Activated CD4-positive, alpha-beta memory T cell treated with anti-CD3 and anti-CD28 coated beads, Interleukin-2, amount 10 ng/mL, durations not matched to agents 7 days and 5 days (primary cell): ENCODE results near the gene HSD11B1. TPM values are rescaled to one million over a fixed set of nuclear protein-coding genes. Genes with fewer than 3 reads are reported as not detected.
"Not testable (repeated sequence)": the region's sequence is repeated elsewhere in the genome, so short reads cannot be mapped to it uniquely, and the experiment has no call there.

ENCODE experiments used
- CTCF ChIA-PET: fragments of 350-600 bp; sonication (Branson Sonifier 250); formaldehyde crosslinking; loops from one replicate; lab custom pipeline; 2021; ENCODE audit warnings: antibody characterized with exemption, inconsistent platforms; lab: Charles Lee
- POLR2A ChIA-PET: fragments of 350-600 bp; sonication (Branson Sonifier 250); formaldehyde crosslinking; loops from one replicate; lab custom pipeline; 2021; ENCODE audit warnings: antibody characterized with exemption; lab: Charles Lee
- DNase-seq: peaks from one replicate; pipeline ENCODE4 v3.0.0-alpha.2; 2020
- H3K27ac Mint-ChIP-seq: one replicate; pipeline ENCODE4 v1.8.0; 2021; ENCODE audit warnings: mild to moderate bottlenecking, mixed read lengths
- H3K27me3 Mint-ChIP-seq: one replicate; pipeline ENCODE4 v1.8.0; 2021; ENCODE audit warnings: mixed read lengths
- H3K36me3 Mint-ChIP-seq: one replicate; pipeline ENCODE4 v1.8.0; 2021; ENCODE audit warnings: low read depth, mixed read lengths
- H3K4me1 Mint-ChIP-seq: one replicate; pipeline ENCODE4 v1.8.0; 2021; ENCODE audit warnings: mixed read lengths
- H3K4me3 Mint-ChIP-seq: one replicate; pipeline ENCODE4 v1.8.0; 2021; ENCODE audit warnings: mild to moderate bottlenecking, mixed read lengths
- H3K9me3 Mint-ChIP-seq: one replicate; pipeline ENCODE4 v1.8.0; 2021; ENCODE audit warnings: mixed read lengths
- total RNA-seq, 2 experiments: library from RNA; stranded (reverse); gene quantifications; one replicate each; pipeline ENCODE4 v1.2.3, GENCODE V29; 2021

Gene HSD11B1
- total RNA-seq, 2 experiments from 2014 or later = 8.7 to 11.4 TPM

GRCh38 chr1:209696673-209697072 lies 8.0 kb upstream of the HSD11B1 start:
- CTCF ChIA-PET = interaction anchor here (0.9 to 1.6 kb wide), 4 partner anchors 51 to 131 kb away, joined by 3 to 5 read pairs (median 4); no protein-coding TSS in a partner anchor
- DNase-seq = no peak
- peaks cover 52% of the 10 kb centered on the region for H3K4me1 Mint-ChIP-seq
- H3K36me3 Mint-ChIP-seq = no peaks in the 10 kb centered on the region
- POLR2A ChIA-PET = no interaction called here
- H3K4me3 Mint-ChIP-seq = no peak overlapping the region
- H3K9me3 Mint-ChIP-seq = no peaks in the 10 kb centered on the region
- peaks cover 1% of the 10 kb centered on the region for H3K27me3 Mint-ChIP-seq
- H3K27ac Mint-ChIP-seq = no peak overlapping the region

GRCh38 chr1:209697126-209697525 lies 7.5 kb upstream of the HSD11B1 start:
- H3K4me1 Mint-ChIP-seq = peaks cover 52% of the 10 kb centered on the region
- H3K4me3 Mint-ChIP-seq = no peak overlapping the region
- ChIA-PET CTCF (interaction anchor here (1.0 to 1.6 kb wide), 3 partner anchors 51 to 131 kb away, joined by 4 to 5 read pairs (median 5); no protein-coding TSS in a partner anchor), POLR2A (no interaction called here)
- DNase-seq = no peak
- H3K9me3 Mint-ChIP-seq = no peaks in the 10 kb centered on the region
- H3K27ac Mint-ChIP-seq = peak overlapping the region; percentile 5
- peaks cover 2% of the 10 kb centered on the region for H3K27me3 Mint-ChIP-seq
- no peaks in the 10 kb centered on the region for H3K36me3 Mint-ChIP-seq

- DNase-seq, H3K36me3 Mint-ChIP-seq, H3K27me3 Mint-ChIP-seq, H3K4me3 Mint-ChIP-seq, H3K9me3 Mint-ChIP-seq, POLR2A ChIA-PET, H3K27ac Mint-ChIP-seq: not testable (repeated sequence)
- H3K4me1 Mint-ChIP-seq = peaks cover 53% of the 10 kb centered on the region
- CTCF ChIA-PET = interaction anchor here (2.4 kb wide), 1 partner anchor 48 kb away, joined by 10 read pairs; no protein-coding TSS in a partner anchor
Observed at GRCh38 chr1:209700686-209701085, 4.0 kb upstream of the HSD11B1 start.

GRCh38 chr1:209702832-209703231 lies 1.8 kb upstream of the HSD11B1 start:
- Mint-ChIP-seq H3K36me3 (peaks cover 12% of the 10 kb centered on the region), H3K27me3 (peaks cover 2% of the 10 kb centered on the region), H3K27ac (no peak overlapping the region), H3K9me3 (no peaks in the 10 kb centered on the region), H3K4me3 (no peak overlapping the region), H3K4me1 (peaks cover 55% of the 10 kb centered on the region)
- POLR2A ChIA-PET = no interaction called here
- no peak for DNase-seq
- CTCF ChIA-PET = interaction anchor here (1.0 to 2.1 kb wide), 3 partner anchors 25 to 137 kb away, joined by 3 to 8 read pairs (median 4); no protein-coding TSS in a partner anchor

- Mint-ChIP-seq H3K4me3 (no peak overlapping the region), H3K4me1 (peaks cover 58% of the 10 kb centered on the region), H3K9me3 (no peaks in the 10 kb centered on the region), H3K27me3 (peaks cover 2% of the 10 kb centered on the region), H3K36me3 (peaks cover 15% of the 10 kb centered on the region), H3K27ac (peak overlapping the region; percentile 10)
- no peak for DNase-seq
- CTCF ChIA-PET = interaction anchor here (0.9 to 2.1 kb wide), 4 partner anchors 11 to 138 kb away, joined by 3 to 8 read pairs (median 5); no protein-coding TSS in a partner anchor
- POLR2A ChIA-PET = no interaction called here
Observed at GRCh38 chr1:209703834-209704504, 677 bp upstream of the HSD11B1 start.

- Mint-ChIP-seq H3K4me1 (peaks cover 66% of the 10 kb centered on the region), H3K4me3 (no peak overlapping the region), H3K27ac (peak overlapping the region; percentile 11), H3K36me3 (peaks cover 15% of the 10 kb centered on the region), H3K9me3 (no peaks in the 10 kb centered on the region), H3K27me3 (peaks cover 2% of the 10 kb centered on the region)
- CTCF ChIA-PET = interaction anchor here (0.9 to 2.1 kb wide), 2 partner anchors 43 to 139 kb away, joined by 3 to 8 read pairs; no protein-coding TSS in a partner anchor
- POLR2A ChIA-PET = interaction anchor here (1.0 kb wide), 1 partner anchor 29 kb away, joined by 3 read pairs; no protein-coding TSS in a partner anchor
- no peak for DNase-seq
Observed at GRCh38 chr1:209705033-209705598, 470 bp downstream of the HSD11B1 start.

GRCh38 chr1:209706622-209707021 lies 2.0 kb downstream of the HSD11B1 start:
- no peaks in the 10 kb centered on the region for H3K9me3 Mint-ChIP-seq
- H3K4me3 Mint-ChIP-seq = no peak overlapping the region
- peaks cover 17% of the 10 kb centered on the region for H3K36me3 Mint-ChIP-seq
- no peak for DNase-seq
- H3K27me3 Mint-ChIP-seq = peaks cover 2% of the 10 kb centered on the region
- no peak overlapping the region for H3K27ac Mint-ChIP-seq
- peaks cover 74% of the 10 kb centered on the region for H3K4me1 Mint-ChIP-seq
- POLR2A ChIA-PET = no interaction called here
- CTCF ChIA-PET = interaction anchor here (1.3 kb wide), 1 partner anchor 30 kb away, joined by 3 read pairs; no protein-coding TSS in a partner anchor

GRCh38 chr1:209707308-209707707 lies 2.7 kb downstream of the HSD11B1 start:
- no peak overlapping the region for H3K4me3 Mint-ChIP-seq
- POLR2A ChIA-PET = no interaction called here
- peaks cover 79% of the 10 kb centered on the region for H3K4me1 Mint-ChIP-seq
- H3K27me3 Mint-ChIP-seq = no peaks in the 10 kb centered on the region
- CTCF ChIA-PET = interaction anchor here (1.2 to 1.4 kb wide), 2 partner anchors 14 to 41 kb away, joined by 3 to 5 read pairs; no protein-coding TSS in a partner anchor
- H3K9me3 Mint-ChIP-seq = no peaks in the 10 kb centered on the region
- no peak overlapping the region for H3K27ac Mint-ChIP-seq
- H3K36me3 Mint-ChIP-seq = peaks cover 17% of the 10 kb centered on the region
- DNase-seq = no peak

- Mint-ChIP-seq H3K4me1 (peaks cover 78% of the 10 kb centered on the region), H3K36me3 (peaks cover 17% of the 10 kb centered on the region)
Observed at GRCh38 chr1:209708297-209708696, 3.7 kb downstream of the HSD11B1 start.

GRCh38 chr1:209710093-209710492 lies 5.4 kb downstream of the HSD11B1 start:
- Mint-ChIP-seq H3K36me3 (peaks cover 17% of the 10 kb centered on the region), H3K4me3 (peak overlapping the region; percentile 46), H3K27ac (peak overlapping the region; percentile 65), H3K4me1 (peaks cover 70% of the 10 kb centered on the region), H3K9me3 (no peaks in the 10 kb centered on the region), H3K27me3 (no peaks in the 10 kb centered on the region)
- CTCF ChIA-PET = no interaction called here
- peak; percentile 40 for DNase-seq
- POLR2A ChIA-PET = interaction anchor here (1.0 to 1.2 kb wide), 2 partner anchors 59 to 140 kb away, joined by 3 read pairs; no protein-coding TSS in a partner anchor

More at GRCh38 chr1:209708297-209708696, 3.7 kb downstream of the HSD11B1 start:
- Mint-ChIP-seq H3K27me3 (no peaks in the 10 kb centered on the region), H3K27ac (no peak overlapping the region), H3K4me3 (no peak overlapping the region), H3K9me3 (no peaks in the 10 kb centered on the region)
- ChIA-PET CTCF (interaction anchor here (1.2 to 1.4 kb wide), 2 partner anchors 15 to 40 kb away, joined by 3 to 5 read pairs; no protein-coding TSS in a partner anchor), POLR2A (no interaction called here)
- DNase-seq = no peak

- peak overlapping the region; percentile 46 for H3K4me3 Mint-ChIP-seq
- CTCF ChIA-PET = no interaction called here
- H3K36me3 Mint-ChIP-seq = peaks cover 16% of the 10 kb centered on the region
- DNase-seq = no peak
- H3K27ac Mint-ChIP-seq = peak overlapping the region; percentile 65
- H3K27me3 Mint-ChIP-seq = no peaks in the 10 kb centered on the region
- H3K9me3 Mint-ChIP-seq = no peaks in the 10 kb centered on the region
- POLR2A ChIA-PET = no interaction called here
- H3K4me1 Mint-ChIP-seq = peaks cover 73% of the 10 kb centered on the region
Observed at GRCh38 chr1:209710847-209711246, 6.2 kb downstream of the HSD11B1 start.

- H3K36me3 Mint-ChIP-seq = peaks cover 8% of the 10 kb centered on the region
- POLR2A ChIA-PET = no interaction called here
- peaks cover 58% of the 10 kb centered on the region for H3K4me1 Mint-ChIP-seq
- CTCF ChIA-PET = interaction anchor here (0.7 to 1.1 kb wide), 3 partner anchors 21 to 149 kb away, joined by 3 read pairs; no protein-coding TSS in a partner anchor
- DNase-seq = no peak
- H3K27ac Mint-ChIP-seq = peak overlapping the region; percentile 59
- H3K9me3 Mint-ChIP-seq = no peaks in the 10 kb centered on the region
- peak overlapping the region; percentile 9 for H3K4me3 Mint-ChIP-seq
- no peaks in the 10 kb centered on the region for H3K27me3 Mint-ChIP-seq
Observed at GRCh38 chr1:209714338-209714737, 9.7 kb downstream of the HSD11B1 start.

- ChIA-PET CTCF (no interaction called here), POLR2A (no interaction called here)
- Mint-ChIP-seq H3K4me3 (no peak overlapping the region), H3K4me1 (peaks cover 49% of the 10 kb centered on the region), H3K9me3 (no peaks in the 10 kb centered on the region), H3K27me3 (no peaks in the 10 kb centered on the region), H3K36me3 (peaks cover 10% of the 10 kb centered on the region), H3K27ac (peak overlapping the region; percentile 10)
- no peak for DNase-seq
Observed at GRCh38 chr1:209715314-209715713, 10.7 kb downstream of the HSD11B1 start.
